ENCODE data around the gene MEIS2.

MEIS2 gene

DNA sequence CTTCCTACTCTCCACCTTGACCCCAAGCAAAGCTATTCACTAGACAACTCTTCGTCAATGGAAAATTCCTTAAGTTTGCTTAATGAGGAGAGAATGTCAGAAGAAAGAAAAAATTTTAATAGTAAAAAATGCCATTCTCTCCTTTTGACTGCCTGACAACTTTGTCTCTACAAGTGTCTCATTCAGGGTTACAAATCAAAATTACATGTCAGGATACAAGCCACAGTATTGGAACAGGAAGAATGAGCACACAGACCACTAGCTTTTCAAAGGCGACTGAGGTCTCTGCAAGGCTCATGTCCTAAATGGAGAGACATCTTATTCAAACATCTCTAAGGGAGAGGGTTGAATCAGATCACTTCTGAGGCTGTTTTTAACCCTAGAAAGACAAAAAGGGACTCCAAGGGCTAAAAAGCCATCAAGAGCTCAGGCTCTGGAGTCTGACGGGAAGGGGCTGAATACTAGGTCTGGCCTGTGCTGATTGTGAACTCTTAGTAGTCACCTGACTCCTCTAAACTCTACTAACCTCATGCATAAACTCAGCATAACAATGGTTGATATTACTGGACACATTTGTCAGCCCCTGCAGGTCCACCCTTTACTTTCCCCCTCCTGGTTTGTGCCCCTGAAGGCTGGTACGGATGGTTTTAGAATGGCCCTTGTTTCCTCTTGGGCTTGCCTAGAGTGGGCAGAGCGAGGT lies 12.8 kb upstream of the MEIS2 start:
- Histone ChIP-seq H3K27ac (ENCODE audit: low read depth, low read length) (no peak overlapping the region), H3K4me1 (ENCODE audit: control insufficient read depth, insufficient read depth, low read length) (peaks cover 49% of the 10 kb centered on the region), H3K27me3 (ENCODE audit: control insufficient read depth, insufficient read depth, low read length) (peaks cover 62% of the 10 kb centered on the region), H3K4me3 (ENCODE audit: low read depth, low read length) (no peak overlapping the region), H3K9me3 (ENCODE audit: control insufficient read depth, insufficient read depth, low read length) (no peaks in the 10 kb centered on the region), H3K36me3 (ENCODE audit: control insufficient read depth, insufficient read depth, low read length) (no peaks in the 10 kb centered on the region), H3K9ac (ENCODE audit: low read depth, low read length) (no peak overlapping the region)

DNA sequence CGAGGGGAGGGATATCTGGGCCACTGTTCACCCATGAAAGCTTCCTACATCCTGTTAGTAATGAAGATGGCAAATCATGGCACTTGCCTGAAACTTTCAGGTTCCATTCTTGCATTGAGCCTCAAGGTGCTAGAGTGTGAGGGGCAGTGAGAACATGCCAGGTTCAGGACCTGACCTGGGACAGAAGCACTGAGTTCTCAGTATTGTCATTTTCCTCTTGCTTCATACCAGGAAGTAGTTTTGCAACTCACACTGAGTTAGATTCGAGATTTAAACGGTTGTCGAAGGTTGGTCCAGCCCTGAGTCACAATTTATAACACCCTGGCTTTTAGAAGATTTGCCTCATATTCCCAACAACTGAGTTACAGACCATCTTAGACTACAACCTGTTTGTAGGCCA lies 11.8 kb upstream of the MEIS2 start:
- H3K9me3 ChIP-seq (ENCODE audit: control insufficient read depth, insufficient read depth, low read length), result no peaks in the 10 kb centered on the region
- H3K4me3 ChIP-seq (ENCODE audit: low read depth, low read length), result no peak overlapping the region
- no peaks in the 10 kb centered on the region for H3K36me3 ChIP-seq (ENCODE audit: control insufficient read depth, insufficient read depth, low read length)
- peaks cover 55% of the 10 kb centered on the region for H3K4me1 ChIP-seq (ENCODE audit: control insufficient read depth, insufficient read depth, low read length)
- no peak overlapping the region for H3K9ac ChIP-seq (ENCODE audit: low read depth, low read length)
- no peak overlapping the region for H3K27ac ChIP-seq (ENCODE audit: low read depth, low read length)
- peaks cover 70% of the 10 kb centered on the region for H3K27me3 ChIP-seq (ENCODE audit: control insufficient read depth, insufficient read depth, low read length)

DNA sequence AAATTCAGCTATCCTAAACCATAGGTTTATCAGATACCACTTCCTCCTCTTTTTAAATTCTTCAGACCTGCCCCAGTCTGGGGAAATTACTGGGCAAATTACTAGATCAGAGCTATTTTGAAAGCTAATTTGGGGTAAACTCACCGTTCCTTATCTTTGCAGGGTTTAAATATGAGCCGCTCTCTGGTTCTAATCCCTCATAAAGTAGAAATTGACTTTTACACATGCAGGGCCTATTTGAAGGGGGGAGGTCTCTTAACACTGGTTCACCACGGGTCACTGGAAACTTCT lies 11.0 kb upstream of the MEIS2 start:
- no peak overlapping the region for H3K9ac ChIP-seq (ENCODE audit: low read depth, low read length)
- peaks cover 55% of the 10 kb centered on the region for H3K4me1 ChIP-seq (ENCODE audit: control insufficient read depth, insufficient read depth, low read length)
- peak overlapping the region; percentile 71; the same call in 1 of the 2 replicates for H3K4me3 ChIP-seq (ENCODE audit: low read depth, low read length)
- no peaks in the 10 kb centered on the region for H3K36me3 ChIP-seq (ENCODE audit: control insufficient read depth, insufficient read depth, low read length)
- H3K27ac ChIP-seq (ENCODE audit: low read depth, low read length), result no peak overlapping the region
- no peaks in the 10 kb centered on the region for H3K9me3 ChIP-seq (ENCODE audit: control insufficient read depth, insufficient read depth, low read length)
- H3K27me3 ChIP-seq (ENCODE audit: control insufficient read depth, insufficient read depth, low read length), result peaks cover 75% of the 10 kb centered on the region

DNA sequence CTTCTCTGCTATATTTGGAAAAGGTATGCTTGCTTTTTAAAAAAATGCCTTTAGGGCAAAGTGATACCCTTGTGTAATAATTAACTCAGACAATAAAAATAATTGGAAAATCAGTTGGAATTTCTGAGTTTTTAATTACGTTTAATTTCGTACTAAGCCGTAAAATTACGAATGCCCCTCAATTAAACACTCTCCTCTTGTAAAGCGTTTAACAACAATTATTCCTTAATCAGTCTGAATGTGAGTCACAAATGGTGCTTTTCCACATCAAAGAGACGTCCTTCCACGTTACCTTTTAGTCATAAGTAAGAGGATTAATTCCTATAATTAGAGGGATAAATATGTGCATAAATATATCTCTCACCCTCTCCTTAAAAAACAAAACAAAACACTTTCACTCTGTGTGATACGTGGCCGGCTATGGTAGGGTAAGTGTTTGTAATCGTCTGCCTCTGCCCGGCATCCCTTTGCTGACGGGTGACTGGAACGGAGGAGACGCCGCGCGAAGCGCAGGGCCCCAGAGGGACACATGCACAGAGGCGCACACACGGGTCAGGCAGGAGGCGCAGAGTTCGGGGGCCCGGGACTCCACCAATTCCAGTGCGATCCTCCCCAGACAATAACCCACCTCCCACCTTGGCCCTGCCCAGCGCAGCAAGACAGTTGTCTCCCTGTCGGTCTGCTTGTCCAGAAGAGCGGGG lies 9.7 kb upstream of the MEIS2 start:
- Histone ChIP-seq H3K9ac (ENCODE audit: low read depth, low read length) (no peak overlapping the region), H3K27me3 (ENCODE audit: control insufficient read depth, insufficient read depth, low read length) (peaks cover 88% of the 10 kb centered on the region), H3K36me3 (ENCODE audit: control insufficient read depth, insufficient read depth, low read length) (no peaks in the 10 kb centered on the region), H3K4me3 (ENCODE audit: low read depth, low read length) (peak overlapping the region; percentile 71), H3K27ac (ENCODE audit: low read depth, low read length) (no peak overlapping the region), H3K4me1 (ENCODE audit: control insufficient read depth, insufficient read depth, low read length) (peaks cover 63% of the 10 kb centered on the region), H3K9me3 (ENCODE audit: control insufficient read depth, insufficient read depth, low read length) (no peaks in the 10 kb centered on the region)

DNA sequence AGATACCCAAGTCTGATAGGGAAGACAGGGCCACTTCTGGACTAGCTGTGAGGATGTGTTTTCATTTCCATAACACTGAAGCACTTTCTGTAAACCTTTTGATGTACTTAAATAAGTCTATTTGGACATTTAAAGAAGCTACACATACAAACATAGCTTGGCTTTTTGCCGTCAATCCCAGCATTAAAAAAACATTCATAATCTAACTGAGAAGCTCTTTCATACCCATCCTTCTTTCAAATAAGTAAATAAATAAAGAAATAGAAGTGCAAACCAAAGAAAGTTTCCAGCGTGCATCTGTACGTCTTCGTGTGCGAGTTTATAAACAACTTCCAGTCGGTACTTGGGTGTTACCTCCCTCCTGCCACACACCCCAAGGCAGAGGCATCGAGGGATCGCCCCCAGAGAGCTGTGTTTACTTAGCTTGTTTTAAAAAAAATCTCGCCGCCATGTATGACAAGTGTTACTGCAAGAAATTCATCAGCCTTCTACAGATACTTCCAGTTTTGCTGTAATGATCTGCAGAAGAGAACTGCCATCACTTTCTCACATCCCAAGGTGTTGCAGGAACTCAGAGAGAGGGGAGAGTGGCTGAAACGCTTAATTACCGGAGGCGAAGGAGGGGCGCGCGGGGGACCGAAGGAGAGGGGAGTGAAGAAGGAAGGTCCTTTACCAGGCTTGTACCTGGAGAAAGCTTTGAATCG lies 9.0 kb upstream of the MEIS2 start:
- H3K9me3 ChIP-seq (ENCODE audit: control insufficient read depth, insufficient read depth, low read length), result no peaks in the 10 kb centered on the region
- no peak overlapping the region for H3K27ac ChIP-seq (ENCODE audit: low read depth, low read length)
- H3K36me3 ChIP-seq (ENCODE audit: control insufficient read depth, insufficient read depth, low read length), result no peaks in the 10 kb centered on the region
- H3K27me3 ChIP-seq (ENCODE audit: control insufficient read depth, insufficient read depth, low read length), result peaks cover 95% of the 10 kb centered on the region
- H3K4me1 ChIP-seq (ENCODE audit: control insufficient read depth, insufficient read depth, low read length), result peaks cover 68% of the 10 kb centered on the region
- H3K4me3 ChIP-seq (ENCODE audit: low read depth, low read length), result peak overlapping the region; percentile 71
- no peak overlapping the region for H3K9ac ChIP-seq (ENCODE audit: low read depth, low read length)

DNA sequence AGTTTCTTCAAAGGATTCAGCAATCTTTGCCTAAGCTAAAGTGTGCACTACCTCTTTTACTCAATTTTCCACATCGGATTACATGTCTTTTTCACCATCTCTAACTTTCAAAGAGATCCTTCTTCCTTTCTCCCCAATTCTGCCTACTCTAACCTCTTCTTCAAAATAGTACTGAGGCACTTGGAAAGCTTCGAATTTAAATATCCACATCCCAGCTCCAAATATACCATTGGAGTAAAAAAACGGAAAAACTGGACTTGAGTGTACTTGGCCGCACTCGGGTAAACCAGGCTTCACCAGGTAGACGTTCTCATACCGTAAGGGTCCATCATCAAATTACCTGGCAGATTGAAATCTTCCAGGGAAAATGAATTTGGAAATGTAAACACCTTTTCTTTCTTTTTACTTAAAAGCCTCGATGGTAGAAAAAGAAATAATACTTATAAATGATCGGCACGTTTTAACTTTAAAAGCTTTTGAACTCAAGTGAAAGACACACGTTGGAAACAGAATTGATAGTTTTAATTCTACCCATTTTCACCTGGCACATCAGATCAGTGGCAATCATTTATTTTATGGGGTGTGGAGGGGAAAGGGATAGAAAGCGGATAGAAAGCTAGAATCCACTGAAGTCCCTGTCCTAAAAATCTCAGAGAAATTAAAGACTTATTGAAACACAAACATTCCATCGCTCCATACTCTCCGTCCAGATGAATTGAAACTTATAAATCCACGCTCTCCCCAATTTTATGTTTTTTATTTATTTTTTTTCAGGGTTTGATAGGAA lies 8.2 kb upstream of the MEIS2 start:
- Histone ChIP-seq H3K4me3 (ENCODE audit: low read depth, low read length) (no peak overlapping the region), H3K9ac (ENCODE audit: low read depth, low read length) (no peak overlapping the region), H3K27me3 (ENCODE audit: control insufficient read depth, insufficient read depth, low read length) (peaks cover 95% of the 10 kb centered on the region), H3K9me3 (ENCODE audit: control insufficient read depth, insufficient read depth, low read length) (no peaks in the 10 kb centered on the region), H3K4me1 (ENCODE audit: control insufficient read depth, insufficient read depth, low read length) (peaks cover 68% of the 10 kb centered on the region), H3K36me3 (ENCODE audit: control insufficient read depth, insufficient read depth, low read length) (no peaks in the 10 kb centered on the region), H3K27ac (ENCODE audit: low read depth, low read length) (no peak overlapping the region)

DNA sequence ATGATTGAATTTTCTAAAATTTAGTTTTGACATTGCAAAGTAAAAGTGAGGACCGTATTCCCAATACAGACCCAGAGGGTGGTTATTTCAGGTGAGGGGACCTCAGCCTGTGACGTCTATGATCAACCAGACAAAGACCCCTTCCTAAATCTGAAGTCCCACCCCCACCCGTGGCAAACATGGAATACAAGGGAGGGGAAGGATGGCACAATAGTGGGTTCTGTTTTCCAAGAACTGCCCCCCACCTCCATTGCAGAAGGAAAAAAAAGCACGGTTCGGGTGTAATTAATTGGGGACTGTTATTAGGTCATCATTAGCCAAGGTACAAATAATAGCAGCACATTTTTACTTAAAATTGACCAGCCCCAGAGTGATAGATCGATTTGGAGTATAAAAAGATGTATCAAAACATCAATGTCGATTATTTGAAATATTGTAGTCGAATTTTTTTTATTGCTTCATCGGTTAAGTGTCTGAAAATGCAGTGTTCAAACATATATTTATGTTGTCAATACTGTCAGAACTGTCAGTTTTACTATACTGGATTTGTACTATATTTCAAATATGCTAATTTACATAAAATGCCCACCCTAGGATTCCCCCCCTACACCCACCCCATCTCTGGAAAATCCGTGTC lies 7.5 kb upstream of the MEIS2 start:
- H3K27me3 ChIP-seq (ENCODE audit: control insufficient read depth, insufficient read depth, low read length), result peaks cover 95% of the 10 kb centered on the region
- no peak overlapping the region for H3K9ac ChIP-seq (ENCODE audit: low read depth, low read length)
- peaks cover 67% of the 10 kb centered on the region for H3K4me1 ChIP-seq (ENCODE audit: control insufficient read depth, insufficient read depth, low read length)
- no peak overlapping the region for H3K27ac ChIP-seq (ENCODE audit: low read depth, low read length)
- no peaks in the 10 kb centered on the region for H3K9me3 ChIP-seq (ENCODE audit: control insufficient read depth, insufficient read depth, low read length)
- no peaks in the 10 kb centered on the region for H3K36me3 ChIP-seq (ENCODE audit: control insufficient read depth, insufficient read depth, low read length)
- H3K4me3 ChIP-seq (ENCODE audit: low read depth, low read length), result peak overlapping the region; percentile 66

DNA sequence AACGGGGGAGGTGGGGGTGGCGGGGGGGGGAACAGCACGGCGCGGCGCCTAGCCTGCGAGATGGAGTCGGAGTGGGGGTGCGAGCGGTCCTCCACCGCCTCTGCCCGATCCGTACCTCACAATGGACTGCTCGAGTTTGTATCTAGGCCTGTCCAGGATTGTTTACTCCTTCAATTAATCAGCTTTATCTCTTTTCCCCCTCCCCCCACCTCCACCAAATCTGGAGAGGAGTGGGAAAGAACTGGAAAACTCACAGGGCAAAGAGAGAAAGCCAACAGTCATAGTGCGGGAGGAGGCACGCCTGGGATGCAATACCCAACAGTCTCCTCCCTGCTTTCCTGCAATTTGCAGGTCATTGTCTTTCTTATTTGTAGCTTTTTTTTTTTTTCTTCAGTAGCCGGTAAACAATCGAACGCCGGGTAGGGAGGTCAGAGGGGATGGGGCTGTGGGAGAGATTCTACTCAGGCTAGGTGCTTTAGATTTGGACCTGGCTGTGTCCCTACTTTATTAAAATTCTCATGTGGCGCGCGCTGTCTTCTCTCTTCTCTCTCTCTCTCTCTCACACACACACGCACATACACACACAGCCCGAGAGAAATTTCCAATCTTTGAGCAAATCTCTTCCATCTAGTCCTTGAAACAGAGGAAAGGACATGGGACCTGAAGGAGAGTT lies 6.9 kb upstream of the MEIS2 start:
- H3K9me3 ChIP-seq (ENCODE audit: control insufficient read depth, insufficient read depth, low read length), result no peaks in the 10 kb centered on the region
- H3K27ac ChIP-seq (ENCODE audit: low read depth, low read length), result peak overlapping the region; percentile 42
- H3K27me3 ChIP-seq (ENCODE audit: control insufficient read depth, insufficient read depth, low read length), result peaks cover 95% of the 10 kb centered on the region
- H3K36me3 ChIP-seq (ENCODE audit: control insufficient read depth, insufficient read depth, low read length), result no peaks in the 10 kb centered on the region
- peaks cover 70% of the 10 kb centered on the region for H3K4me1 ChIP-seq (ENCODE audit: control insufficient read depth, insufficient read depth, low read length)
- no peak overlapping the region for H3K9ac ChIP-seq (ENCODE audit: low read depth, low read length)
- peak overlapping the region; percentile 66 for H3K4me3 ChIP-seq (ENCODE audit: low read depth, low read length)

DNA sequence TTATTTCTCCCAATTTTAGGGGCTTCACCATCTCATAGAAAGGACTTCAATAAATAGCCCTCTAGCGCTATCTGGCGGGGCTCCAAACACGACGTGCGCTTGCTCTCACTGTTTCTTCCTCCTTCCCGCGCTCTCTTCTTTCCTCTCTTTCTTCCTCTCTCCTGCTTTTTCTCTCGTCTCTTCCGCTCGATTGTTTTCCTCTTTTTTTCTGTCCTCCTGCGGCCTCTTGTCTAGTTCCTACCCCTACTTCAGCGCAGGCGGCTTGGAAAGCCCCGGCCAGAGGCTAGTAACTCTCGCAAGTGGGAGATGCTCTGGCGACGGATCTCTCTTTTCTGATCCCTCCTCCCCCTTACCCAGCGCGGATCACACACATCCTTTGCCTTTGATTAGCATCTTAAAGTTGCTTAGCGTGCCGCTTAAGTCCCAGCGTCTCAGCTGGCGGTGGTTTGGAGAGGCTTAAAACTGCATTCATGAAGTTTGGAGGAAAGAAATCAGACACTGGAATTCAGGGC lies 6.2 kb upstream of the MEIS2 start:
- peaks cover 91% of the 10 kb centered on the region for H3K27me3 ChIP-seq (ENCODE audit: control insufficient read depth, insufficient read depth, low read length)

DNA sequence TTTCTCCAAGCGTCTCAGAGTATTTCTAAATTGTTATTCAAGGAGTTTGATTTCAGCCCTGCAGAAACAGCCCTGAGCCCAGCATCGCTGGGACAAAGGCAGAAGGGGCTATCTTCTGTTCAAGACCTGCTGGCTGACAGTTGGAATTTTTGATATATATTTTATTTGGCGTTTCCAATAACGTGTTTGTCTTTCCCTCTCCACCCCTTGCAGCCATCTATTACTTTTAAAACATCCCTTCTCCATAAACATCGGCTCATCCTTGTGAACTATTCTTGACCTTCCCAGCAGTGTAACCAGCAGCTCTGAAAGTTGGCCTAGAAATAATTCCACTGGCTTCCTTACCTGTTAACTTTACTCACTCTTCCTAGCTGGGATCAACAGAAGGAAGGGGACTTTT lies 5.5 kb upstream of the MEIS2 start:
- Histone ChIP-seq H3K36me3 (ENCODE audit: control insufficient read depth, insufficient read depth, low read length) (no peaks in the 10 kb centered on the region), H3K4me3 (ENCODE audit: low read depth, low read length) (no peak overlapping the region), H3K27ac (ENCODE audit: low read depth, low read length) (no peak overlapping the region), H3K4me1 (ENCODE audit: control insufficient read depth, insufficient read depth, low read length) (peaks cover 60% of the 10 kb centered on the region), H3K9ac (ENCODE audit: low read depth, low read length) (no peak overlapping the region), H3K9me3 (ENCODE audit: control insufficient read depth, insufficient read depth, low read length) (no peaks in the 10 kb centered on the region), H3K27me3 (ENCODE audit: control insufficient read depth, insufficient read depth, low read length) (peaks cover 86% of the 10 kb centered on the region)

More for the DNA sequence above, 6.2 kb upstream of the MEIS2 start:
- Histone ChIP-seq H3K4me1 (ENCODE audit: control insufficient read depth, insufficient read depth, low read length) (peaks cover 66% of the 10 kb centered on the region), H3K9me3 (ENCODE audit: control insufficient read depth, insufficient read depth, low read length) (no peaks in the 10 kb centered on the region), H3K36me3 (ENCODE audit: control insufficient read depth, insufficient read depth, low read length) (no peaks in the 10 kb centered on the region), H3K9ac (ENCODE audit: low read depth, low read length) (no peak overlapping the region), H3K27ac (ENCODE audit: low read depth, low read length) (no peak overlapping the region), H3K4me3 (ENCODE audit: low read depth, low read length) (peak overlapping the region; percentile 66)
